Measurements from ENCODE around the gene CTRB1.
"Not testable (repeated sequence)": the region's sequence is repeated elsewhere in the genome, so short reads cannot be mapped to it uniquely, and the experiment has no call there.

The CTRB1 gene

GRCh38 chr16:75204410-75204758, 14.4 kb upstream of the CTRB1 start:
- DNase-seq (ENCODE audit: low spot score), result no peak

- not testable (repeated sequence) for DNase-seq (ENCODE audit: low spot score)
Observed at GRCh38 chr16:75204905-75205304, 13.9 kb upstream of the CTRB1 start.

DNA sequence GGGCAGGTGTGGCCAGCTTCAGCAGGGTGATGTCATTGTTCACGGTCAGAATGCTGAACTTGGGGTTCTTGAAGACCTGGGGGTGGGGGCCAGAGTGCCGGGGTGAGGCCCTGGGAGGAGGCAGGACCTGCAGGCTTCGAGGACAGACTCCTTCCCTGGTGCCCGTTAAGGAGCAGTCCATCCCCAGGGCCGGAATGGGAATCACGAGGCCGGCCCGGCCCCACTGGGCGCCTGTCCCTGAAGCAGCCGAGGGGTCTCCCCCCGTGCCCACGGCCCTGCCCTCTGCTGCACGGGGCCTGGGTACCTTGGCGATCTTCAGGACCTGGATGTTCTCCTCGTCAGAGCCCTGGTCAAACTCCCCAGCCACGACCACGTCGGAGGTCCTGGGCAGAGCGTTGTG, 13.3 kb upstream of the CTRB1 start:
- DNase-seq (ENCODE audit: low spot score), result not testable (repeated sequence)

DNA sequence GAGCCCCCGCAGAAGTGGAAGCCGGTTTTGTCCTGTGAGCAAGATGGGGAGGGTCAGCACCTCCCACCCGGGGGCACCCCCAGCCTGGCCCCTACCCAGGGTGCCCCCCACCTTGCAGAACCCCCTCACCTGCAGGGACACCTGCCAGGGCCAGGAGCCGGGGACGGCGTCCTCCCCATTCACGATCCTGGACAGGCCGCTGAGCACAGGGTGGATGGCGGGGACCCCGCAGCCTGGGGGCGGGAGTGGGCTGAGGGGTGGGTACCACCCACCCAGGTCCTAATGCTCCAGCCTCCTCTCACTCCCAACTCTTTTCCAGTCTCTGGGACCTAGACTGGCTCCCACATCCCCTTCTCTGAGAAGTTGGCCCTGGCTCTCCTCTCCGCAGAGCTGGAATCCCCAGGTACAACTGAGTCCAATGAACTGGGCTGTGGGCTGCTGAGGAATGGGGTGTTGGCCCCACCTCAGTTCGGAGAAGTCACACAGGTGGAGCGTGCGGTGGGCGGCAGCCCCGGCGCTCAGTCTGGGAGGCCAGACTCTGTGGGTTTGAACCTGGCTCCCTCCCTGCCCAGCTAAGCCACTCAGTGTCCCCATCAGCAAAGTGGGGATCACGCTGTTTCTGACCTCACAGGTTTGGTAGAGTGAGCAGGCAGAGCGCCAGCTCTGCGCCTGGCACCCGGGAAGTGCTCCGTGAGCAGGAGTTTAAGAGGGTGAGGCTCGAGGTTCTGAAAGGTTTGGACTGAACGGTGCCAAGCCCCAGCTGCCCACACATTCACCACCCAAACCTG, 12.6 kb upstream of the CTRB1 start:
- not testable (repeated sequence) for DNase-seq (ENCODE audit: low spot score)

- DNase-seq (ENCODE audit: low spot score), result no peak
Observed at GRCh38 chr16:75206749-75207451, 11.9 kb upstream of the CTRB1 start, which contains the start of gene CTRB2. Gene CTRB2, minus strand, starts transcription at chr16:75207161. Its CDS starts 20 bp downstream, at chr16:75207141.

DNA sequence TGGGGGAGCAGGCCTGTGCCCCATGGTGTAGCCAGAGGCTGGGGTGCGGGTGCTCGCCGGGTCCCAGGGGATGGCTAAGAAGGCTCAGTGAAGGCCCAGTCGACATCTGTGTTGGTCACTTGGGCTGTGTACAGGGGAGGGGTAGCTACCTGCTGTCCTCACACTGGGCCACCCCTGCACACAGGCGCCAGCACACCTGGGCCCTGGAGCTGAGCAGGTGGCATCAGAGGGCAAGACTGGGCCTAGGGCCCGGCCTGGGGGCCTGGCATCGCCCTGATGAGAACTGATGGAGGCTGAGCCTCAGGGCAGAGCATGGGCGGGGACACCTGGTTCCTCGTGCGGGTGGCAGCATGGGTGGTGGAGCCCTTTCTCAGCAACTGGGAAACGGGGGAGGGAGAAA, 11.0 kb upstream of the CTRB1 start:
- no peak for DNase-seq (ENCODE audit: low spot score)

DNA sequence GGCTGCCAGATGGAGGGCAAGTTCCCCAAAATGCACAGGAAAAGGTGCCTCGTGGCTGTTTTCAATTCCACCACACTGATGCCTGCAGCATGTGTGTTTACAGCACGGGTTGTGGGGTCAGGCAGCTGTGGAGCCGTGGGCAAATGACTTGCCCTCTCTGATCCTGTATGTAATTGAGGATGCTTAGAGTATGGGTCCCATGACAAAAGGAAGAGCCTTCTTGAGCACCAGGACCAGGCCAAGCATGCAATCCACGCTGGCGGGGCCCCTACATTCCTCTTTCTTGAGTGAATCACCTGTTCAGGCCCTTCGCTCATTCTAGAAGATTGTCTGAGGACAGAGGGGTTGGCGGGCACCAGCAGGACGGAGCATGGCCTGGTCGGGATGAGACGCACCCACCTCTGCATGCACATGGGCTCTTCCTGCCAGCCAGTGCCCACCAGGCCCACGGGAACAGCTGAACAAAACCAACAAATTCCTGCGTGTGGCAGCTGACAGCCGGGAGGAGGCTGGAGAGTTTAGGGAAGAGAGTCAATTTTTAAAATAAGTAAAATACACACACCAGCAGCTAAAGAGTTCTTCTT, 10.5 kb upstream of the CTRB1 start:
- no peak for DNase-seq (ENCODE audit: low spot score)

GRCh38 chr16:75208861-75209505, 9.8 kb upstream of the CTRB1 start:
- DNase-seq (ENCODE audit: low spot score), result no peak

DNA sequence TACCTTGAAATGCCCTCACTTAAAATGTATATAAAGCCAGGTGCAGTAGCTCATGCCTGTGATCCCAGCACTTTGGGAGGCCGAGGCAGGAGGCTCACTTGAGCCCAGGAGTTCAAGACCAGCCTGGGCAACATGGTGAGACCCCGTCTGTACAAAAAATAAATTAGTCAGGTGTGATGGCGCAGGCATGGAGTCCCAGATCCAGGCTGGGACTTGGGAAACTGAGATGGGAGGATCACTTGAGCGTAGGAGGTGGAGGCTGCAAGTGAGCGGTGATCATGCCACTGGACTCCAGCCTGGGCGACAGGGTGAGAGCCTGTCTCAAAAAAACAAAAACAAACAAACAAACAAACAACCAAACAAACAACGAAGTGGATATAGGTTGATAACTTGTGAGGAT, 9.3 kb upstream of the CTRB1 start:
- DNase-seq (ENCODE audit: low spot score), result not testable (repeated sequence)

DNA sequence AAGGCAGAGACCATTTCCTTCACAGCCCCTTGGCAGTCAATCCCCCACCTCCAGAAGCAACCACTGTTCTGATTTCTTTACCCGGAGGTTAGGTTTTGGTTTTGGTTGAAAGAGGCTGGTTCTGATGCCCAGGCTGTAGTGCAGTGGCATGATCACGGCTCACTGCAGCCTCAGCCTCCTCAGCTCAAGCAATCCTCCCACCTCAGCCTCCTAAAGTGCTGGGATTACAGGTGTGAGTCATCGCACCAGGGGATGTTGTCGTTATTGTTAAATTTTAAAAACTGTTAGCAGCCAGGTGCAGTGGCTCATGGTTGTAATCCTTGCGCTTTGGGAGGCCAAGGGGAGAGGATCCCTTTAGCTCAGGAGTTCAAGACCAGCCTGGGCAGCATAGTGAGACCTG, 8.8 kb upstream of the CTRB1 start:
- DNase-seq (ENCODE audit: low spot score), result no peak

DNA sequence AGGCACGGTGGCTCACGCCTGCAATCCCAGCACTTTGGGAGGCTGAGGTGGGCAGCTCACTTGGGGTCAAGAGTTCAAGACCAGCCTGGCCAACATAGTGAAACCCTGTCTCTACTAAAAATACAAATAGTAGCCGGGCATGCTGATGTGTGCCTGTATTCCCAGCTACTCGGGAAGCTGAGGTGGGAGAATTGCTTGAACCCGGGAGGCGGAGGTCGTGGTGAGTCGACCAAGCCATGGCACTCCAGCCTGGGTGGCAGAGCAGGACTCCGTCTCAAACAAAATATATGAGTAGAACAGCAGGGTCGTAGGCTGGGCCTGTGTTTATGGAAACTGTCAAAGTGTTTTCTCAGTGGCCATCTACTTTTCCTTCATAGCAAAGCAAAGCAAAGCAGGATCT, 7.5 kb upstream of the CTRB1 start:
- not testable (repeated sequence) for DNase-seq (ENCODE audit: low spot score)

DNA sequence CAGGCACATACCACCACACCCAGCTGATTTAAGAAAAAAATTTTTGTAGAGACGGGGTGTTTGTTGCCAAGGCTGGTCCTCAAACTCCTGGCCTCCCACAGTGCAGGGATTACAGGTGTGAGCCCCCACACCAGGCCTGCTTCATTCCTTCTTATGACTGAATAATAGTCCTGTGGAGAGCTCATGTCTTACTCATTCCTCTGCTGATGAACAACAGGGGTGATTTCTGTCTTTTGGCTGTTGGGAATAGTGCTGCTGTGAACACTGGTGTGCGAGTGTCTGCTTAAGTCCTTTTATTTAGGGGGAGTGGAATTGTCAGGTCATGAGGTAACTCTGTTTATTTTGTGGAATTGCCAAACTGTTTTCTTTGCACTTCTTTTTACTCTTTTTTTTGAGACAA, 2.7 kb upstream of the CTRB1 start:
- no peak for DNase-seq (ENCODE audit: low spot score)

DNA sequence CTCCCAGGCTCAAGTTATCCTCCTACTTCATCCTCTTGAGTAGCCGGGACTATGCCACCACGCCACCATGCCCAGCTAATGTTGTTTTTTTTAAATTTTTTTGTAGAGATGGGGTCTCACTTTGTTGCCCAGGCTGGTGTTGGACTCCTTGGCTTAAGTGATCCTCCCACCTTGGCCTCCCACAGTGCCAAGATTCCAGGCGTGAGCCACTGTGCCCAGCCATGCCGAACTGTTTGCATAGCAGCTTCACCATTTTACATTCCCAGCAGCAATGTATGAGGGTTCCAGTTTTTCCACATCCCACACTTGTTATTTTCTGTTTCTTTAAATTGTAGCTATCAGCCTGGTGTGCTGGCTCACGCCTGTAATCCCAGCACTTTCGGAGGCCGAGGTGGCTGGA, 2.2 kb upstream of the CTRB1 start:
- DNase-seq (ENCODE audit: low spot score), result no peak

DNA sequence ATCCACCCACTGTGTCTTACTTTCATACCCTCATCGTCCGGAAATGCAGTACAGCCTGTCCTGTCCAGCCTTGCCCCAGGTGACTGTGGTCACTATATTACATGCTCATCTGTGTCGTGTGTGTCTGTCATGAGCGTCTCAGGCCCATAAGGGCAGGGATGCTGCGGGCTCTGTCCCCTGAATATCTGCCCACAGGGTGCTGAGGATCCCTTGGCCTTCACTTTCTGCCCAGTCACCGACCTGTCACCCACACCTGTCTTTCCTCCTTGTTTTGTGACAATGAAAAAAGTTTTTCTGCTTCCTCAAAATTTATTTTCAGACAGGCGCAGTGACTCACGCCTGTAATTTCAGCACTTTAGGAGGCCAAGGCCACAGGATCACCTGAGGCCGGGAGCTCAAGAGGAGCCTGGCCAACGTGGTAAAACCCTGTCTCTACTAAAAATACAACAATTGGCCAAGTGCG, 1.4 kb upstream of the CTRB1 start:
- DNase-seq (ENCODE audit: low spot score), result no peak

GRCh38 chr16:75219088-75219487, 300 bp downstream of the CTRB1 start:
- DNase-seq (ENCODE audit: low spot score), result no peak

GRCh38 chr16:75219838-75220237, 1.1 kb downstream of the CTRB1 start:
- DNase-seq (ENCODE audit: low spot score), result no peak

GRCh38 chr16:75222271-75222783, 3.5 kb downstream of the CTRB1 start:
- DNase-seq (ENCODE audit: low spot score), result no peak

DNA sequence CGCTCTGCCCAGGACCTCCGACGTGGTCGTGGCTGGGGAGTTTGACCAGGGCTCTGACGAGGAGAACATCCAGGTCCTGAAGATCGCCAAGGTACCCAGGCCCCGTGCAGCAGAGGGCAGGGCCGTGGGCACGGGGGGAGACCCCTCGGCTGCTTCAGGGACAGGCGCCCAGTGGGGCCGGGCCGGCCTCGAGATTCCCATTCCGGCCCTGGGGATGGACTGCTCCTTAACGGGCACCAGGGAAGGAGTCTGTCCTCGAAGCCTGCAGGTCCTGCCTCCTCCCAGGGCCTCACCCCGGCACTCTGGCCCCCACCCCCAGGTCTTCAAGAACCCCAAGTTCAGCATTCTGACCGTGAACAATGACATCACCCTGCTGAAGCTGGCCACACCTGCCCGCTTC, 4.3 kb downstream of the CTRB1 start:
- not testable (repeated sequence) for DNase-seq (ENCODE audit: low spot score)

DNA sequence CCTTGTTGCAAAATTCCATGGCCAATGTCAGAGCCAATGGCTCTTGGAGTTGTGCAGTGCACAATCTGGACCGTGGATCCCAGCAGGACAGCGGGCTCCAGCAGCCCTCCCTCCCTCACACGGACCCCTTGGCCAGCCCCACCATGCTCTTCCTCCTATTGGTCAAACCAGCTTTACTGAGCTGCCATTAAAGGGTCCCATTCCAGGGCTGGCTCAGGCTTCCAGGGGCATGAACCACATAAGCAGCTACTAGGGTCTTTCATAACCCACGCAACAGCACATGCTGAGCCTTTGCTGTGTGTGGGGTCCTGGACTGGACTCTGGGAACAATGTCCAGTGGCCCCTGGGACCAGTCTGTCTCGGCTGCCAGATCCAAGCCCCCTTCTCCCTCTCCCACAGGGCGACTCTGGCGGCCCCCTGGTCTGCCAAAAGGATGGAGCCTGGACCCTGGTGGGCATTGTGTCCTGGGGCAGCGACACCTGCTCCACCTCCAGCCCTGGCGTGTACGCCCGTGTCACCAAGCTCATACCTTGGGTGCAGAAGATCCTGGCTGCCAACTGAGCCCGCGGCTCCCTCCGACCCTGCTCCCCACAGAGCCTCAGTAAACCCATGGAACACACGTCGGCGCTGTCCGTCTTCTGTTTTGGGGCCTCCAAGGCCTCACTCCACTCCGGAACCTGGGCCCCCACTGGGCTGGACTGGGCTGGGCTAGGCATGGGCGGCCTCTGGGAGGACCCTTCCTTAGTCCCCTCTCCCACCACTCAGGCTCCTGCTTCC, 5.7 kb downstream of the CTRB1 start:
- DNase-seq (ENCODE audit: low spot score), result no peak

DNA sequence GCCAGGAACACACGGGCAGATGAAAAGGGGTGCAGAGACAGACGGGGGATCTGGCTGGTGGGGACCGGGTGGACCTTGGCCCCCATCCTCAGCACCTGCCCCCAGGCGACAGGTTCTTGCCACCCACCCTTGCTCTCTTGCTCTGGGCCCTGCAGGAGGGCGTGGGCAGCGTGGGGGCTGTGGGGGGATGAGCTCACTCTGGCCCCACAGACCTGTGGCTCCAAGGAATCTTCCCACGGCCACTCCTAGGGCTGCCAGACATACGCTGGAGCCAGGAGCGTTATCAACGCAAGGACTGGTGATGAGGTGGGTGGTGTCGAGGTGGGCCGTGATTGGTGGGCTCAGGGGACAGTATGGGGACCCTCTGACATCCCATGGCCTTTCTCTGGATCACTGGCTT, 6.3 kb downstream of the CTRB1 start:
- DNase-seq (ENCODE audit: low spot score), result no peak

- no peak for DNase-seq (ENCODE audit: low spot score)
Observed at GRCh38 chr16:75225678-75226515, 7.1 kb downstream of the CTRB1 start.
